Transverse colon (tissue), 4 donors: ENCODE results near the gene UBE2R2. TPM values are rescaled to one million over a fixed set of nuclear protein-coding genes. Genes with fewer than 3 reads are reported as not detected.

Experiments
- DNase-seq: peaks from one replicate; pipeline ENCODE4 v3.0.0-alpha.2; 2019
- H3K27ac ChIP-seq, 4 donors: fragments of 200-600 bp; sonication (generic); 2 replicates each; pipeline ENCODE4 v1.5.1; 2016 to 2018; ENCODE audit warnings: inconsistent platforms in 4 of 4
- H3K27me3 ChIP-seq: fragments of 200-600 bp; sonication (generic); 2 replicates; pipeline ENCODE4 v1.5.1; 2017; ENCODE audit warnings: inconsistent platforms
- H3K36me3 ChIP-seq, 4 donors: fragments of 200-600 bp; sonication (generic); 2 replicates each; pipeline ENCODE4 v1.5.1; 2017 to 2019; ENCODE audit warnings: inconsistent platforms in 4 of 4
- H3K4me1 ChIP-seq, 4 donors: fragments of 200-600 bp; sonication (generic); 2 replicates each; pipeline ENCODE4 v1.5.1; 2017 to 2020; ENCODE audit warnings: inconsistent platforms in 4 of 4
- H3K4me3 ChIP-seq, 4 donors: fragments of 200-600 bp; sonication (generic); 1 replicate in 1 of 4; 2 replicates in 3 of 4; pipeline versions ENCODE4 v1.5.1 to v1.6.1; 2017 to 2019; ENCODE audit warnings: inconsistent platforms in 4 of 4
- H3K9me3 ChIP-seq, 2 donors: fragments of 200-600 bp; sonication (generic); 2 replicates each; pipeline ENCODE4 v1.5.1; 2017 to 2019; ENCODE audit warnings: inconsistent platforms in 2 of 2
- CTCF ChIP-seq, 5 experiments: fragments of 200-600 bp in 3 of 5; fragments of 450-650 bp in 2 of 5; sonication (generic) in 3 of 5; IDR thresholded peaks; 1 replicate in 2 of 5; 2 replicates in 3 of 5; pipeline ENCODE4 v1.5.1; 2016 to 2017; ENCODE audit warnings: antibody characterized with exemption in 5 of 5, inconsistent platforms in 3 of 5, mild to moderate bottlenecking in 2 of 5, moderate library complexity in 1 of 5
- EP300 ChIP-seq: sonication (generic); formaldehyde crosslinking; IDR thresholded peaks from one replicate; pipeline ENCODE4 v1.6.1; 2017; ENCODE audit warnings: antibody characterized with exemption, low read depth
- POLR2A ChIP-seq: fragments of 450-650 bp; IDR thresholded peaks from one replicate; pipeline ENCODE4 v1.6.1; 2016; ENCODE audit warnings: antibody characterized with exemption, mild to moderate bottlenecking, moderate library complexity
- POLR2AphosphoS5 ChIP-seq, 3 donors: sonication (generic); formaldehyde crosslinking; IDR thresholded peaks; one replicate each; pipeline ENCODE4 v1.6.1; 2016; ENCODE audit warnings: antibody characterized with exemption in 3 of 3
- WGBS, 2 donors: methylation state at CpG; one replicate each; pipeline ENCODE4 v1.1.5; 2018; ENCODE audit warnings: low coverage in 1 of 2; 5-methylcytosine and 5-hydroxymethylcytosine counted together
- in situ Hi-C, 4 donors: fragments of 200-750 bp; cut with MboI; loops; one replicate each; pipeline versions ENCODE4 v1.15.0 to v1.15.1; 2017; ENCODE audit warnings: low sequenced_read_pairs in 3 of 4, low pct_ligation_motif_present in 1 of 4, low pct_unique_long_range_greater_than_20kb in 1 of 4
- intact Hi-C: fragments of 100-400 bp; cut with DNase I; formaldehyde crosslinking; loops from one replicate; pipeline ENCODE4 v1.15.1; 2023; ENCODE audit warnings: low total_unique reads
- total RNA-seq, 4 donors: library from RNA; depleted of rRNA; stranded (reverse); fragments of >200 nt; gene quantifications; one replicate each; pipeline ENCODE4 v1.1.0, GENCODE V29; 2016

UBE2R2 gene
- total RNA-seq, 4 donors from 2014 or later = 13.9 to 30.8 (median 22.9) TPM

DNA sequence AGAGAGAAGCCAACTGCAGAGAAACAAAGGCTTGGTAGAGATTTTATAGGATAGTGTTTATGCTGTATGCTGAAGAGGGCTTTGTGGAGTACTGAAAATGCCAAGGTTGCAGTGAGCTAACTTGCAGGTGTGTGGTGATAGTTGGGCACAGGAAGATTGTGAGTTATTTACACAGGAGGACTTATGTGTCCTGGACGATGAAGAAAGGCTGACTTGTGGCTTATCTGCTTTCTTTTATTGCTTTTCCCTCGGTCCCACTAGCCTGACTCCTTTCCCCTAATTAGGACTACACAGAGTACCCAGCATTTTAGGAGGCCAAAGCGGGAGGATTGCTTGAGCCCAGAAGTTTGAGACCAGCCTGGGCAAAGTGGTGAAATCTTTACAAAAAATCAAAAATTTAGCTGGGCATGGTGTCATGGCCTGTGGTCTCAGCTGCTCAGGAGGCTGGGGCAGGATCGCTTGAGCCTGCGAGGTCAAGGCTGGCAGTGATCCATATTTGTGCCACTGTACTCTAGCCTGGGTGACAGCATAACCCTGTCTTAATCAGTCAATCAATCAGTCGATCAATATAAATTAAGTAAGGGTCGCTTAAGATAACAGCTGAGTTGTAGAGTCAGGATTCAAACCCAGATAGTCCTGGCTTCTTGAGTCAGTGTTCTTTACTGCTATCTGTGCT lies 61.9 kb downstream of the UBE2R2 start:
- H3K27ac ChIP-seq = no peak overlapping the region
- no peaks in the 10 kb centered on the region for H3K27me3 ChIP-seq
- in situ Hi-C loops = no loop called here
- H3K4me3 ChIP-seq = no peak overlapping the region
- 20 to 65% methylated on average over 1 to 7 of the region's 7 CpGs for WGBS, 2 donors
- DNase-seq = no peak
- peaks cover 0 to 21% (median 18%) of the 10 kb centered on the region in 4 donors for H3K4me1 ChIP-seq
- TF ChIP-seq EP300 (no peak), CTCF (IDR thresholded peaks at IDR 0.05) (no peak), POLR2AphosphoS5 (IDR thresholded peaks at IDR 0.05) (no peak), POLR2A (no peak)
- no peaks in the 10 kb centered on the region for H3K36me3 ChIP-seq
- intact Hi-C loops = no loop called here
- H3K9me3 ChIP-seq = no peaks in the 10 kb centered on the region

DNA sequence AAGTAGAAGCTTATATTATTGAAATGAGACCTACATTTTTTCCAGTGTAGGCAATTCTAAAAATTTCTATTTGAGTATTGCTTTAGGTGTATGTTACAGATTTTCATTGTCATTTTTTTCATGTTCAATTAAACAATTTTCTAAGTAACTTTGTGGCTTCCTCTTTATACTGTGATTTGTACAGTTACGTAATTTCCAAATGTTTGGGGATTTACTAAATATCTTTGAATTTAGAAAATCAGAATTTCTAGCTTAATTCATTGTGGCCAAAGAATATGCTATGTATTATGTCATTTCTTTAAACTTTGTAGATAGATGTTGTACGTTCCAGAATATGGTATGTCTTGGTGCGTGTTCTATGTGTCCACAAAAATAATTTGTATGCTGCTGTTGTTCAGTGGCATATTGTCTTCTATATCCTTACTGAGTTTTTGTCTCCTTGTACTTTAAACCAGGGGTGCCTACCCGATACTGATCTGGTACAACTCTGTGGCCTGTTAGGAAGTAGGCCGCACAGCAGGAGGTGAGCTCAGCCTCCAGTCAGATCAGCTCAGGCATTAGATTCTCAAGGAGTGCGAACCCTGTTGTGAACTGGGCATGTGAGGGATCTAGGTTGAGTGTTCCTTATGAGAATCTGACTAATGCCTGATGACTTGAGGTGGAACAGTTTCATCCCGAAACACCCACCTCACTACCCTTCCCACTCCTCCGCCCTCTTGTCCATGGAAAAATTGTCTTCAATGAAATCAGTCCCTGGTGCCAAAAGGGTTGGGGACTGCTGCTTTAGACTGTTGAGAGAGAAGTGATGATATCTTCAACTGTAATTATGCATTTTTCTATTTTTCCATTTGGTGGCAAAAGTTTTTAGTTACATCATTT lies 63.5 kb downstream of the UBE2R2 start:
- DNase-seq = no peak
- H3K36me3 ChIP-seq = no peaks in the 10 kb centered on the region
- H3K27ac ChIP-seq = no peak overlapping the region
- in situ Hi-C loops = no loop called here
- H3K27me3 ChIP-seq = no peaks in the 10 kb centered on the region
- 85 to 93% methylated on average over 5 to 8 of the region's 8 CpGs for WGBS, 2 donors
- H3K9me3 ChIP-seq = no peaks in the 10 kb centered on the region
- peaks cover 11 to 38% (median 28%) of the 10 kb centered on the region in 4 donors for H3K4me1 ChIP-seq
- intact Hi-C loops = no loop called here
- H3K4me3 ChIP-seq = no peak overlapping the region
- no peak for TF ChIP-seq CTCF (IDR thresholded peaks at IDR 0.05)
- TF ChIP-seq POLR2AphosphoS5 (IDR thresholded peaks at IDR 0.05) = no peak
- no peak for TF ChIP-seq EP300
- TF ChIP-seq POLR2A = no peak

DNA sequence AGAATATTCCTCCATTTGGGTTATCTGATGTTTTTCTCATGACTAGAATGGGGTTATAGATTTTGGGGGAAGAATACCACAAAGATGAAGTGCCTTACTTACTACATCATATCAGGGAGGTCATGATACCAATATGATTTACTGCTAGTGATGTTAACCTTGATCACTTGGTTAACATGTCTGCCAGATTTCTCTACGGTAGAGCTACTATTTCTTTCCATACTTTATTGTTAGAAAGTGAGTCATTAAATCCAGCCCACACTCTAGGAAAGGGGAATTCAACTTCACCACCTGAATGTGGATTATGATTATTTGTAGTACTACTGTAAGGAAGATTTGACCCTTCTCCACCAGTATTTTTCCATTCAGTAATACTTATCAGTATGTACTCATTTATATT lies 64.7 kb downstream of the UBE2R2 start:
- intact Hi-C loops (no loop called here), in situ Hi-C loops (no loop called here)
- TF ChIP-seq EP300 (no peak), CTCF (IDR thresholded peaks at IDR 0.05) (no peak), POLR2A (no peak), POLR2AphosphoS5 (IDR thresholded peaks at IDR 0.05) (no peak)
- Histone ChIP-seq H3K27ac (no peak overlapping the region), H3K27me3 (no peaks in the 10 kb centered on the region), H3K4me1 (peaks cover 14 to 44% (median 31%) of the 10 kb centered on the region in 4 donors), H3K4me3 (no peak overlapping the region), H3K9me3 (no peaks in the 10 kb centered on the region), H3K36me3 (no peaks in the 10 kb centered on the region)
- DNase-seq = no peak
- WGBS, 2 donors = 30 to 41% methylated on average over 1 of the region's 1 CpG
